ENCODE measurements around the gene RPS6KA2. TPM values are rescaled to one million over a fixed set of nuclear protein-coding genes. Genes with fewer than 3 reads are reported as not detected.

RPS6KA2 gene
- total and polyA plus RNA-seq, 2 donors (not counting 1 experiment from before 2014, with no cell fraction given): 2.2 to 16.0 TPM

- H3K9me3 Mint-ChIP-seq (ENCODE audit: insufficient read depth): peaks cover 9% of the 10 kb centered on the region
- intact Hi-C loops (cut with micrococcal nuclease): no loop called here
- CTCF ChIA-PET: no interaction called here
These were observed 46.0 kb downstream of the RPS6KA2 start for GRCh38 chr6:166581091-166581511.

More at GRCh38 chr6:166581091-166581511, 46.0 kb downstream of the RPS6KA2 start:
- H3K27me3 ChIP-seq (replicated peaks in 1 of 4; ENCODE audit: control extremely low read depth in 1 of 4, control insufficient read depth in 3 of 4, insufficient read depth in 4 of 4, low read length in 3 of 4): no peaks in the 10 kb centered on the region
- H4K20me1 ChIP-seq (ENCODE audit: control insufficient read depth, insufficient read depth, low read length, poor library complexity, severe bottlenecking): no peaks in the 10 kb centered on the region
- DNase-seq (no peak), ATAC-seq (ENCODE audit: low read depth) (no peak)
- Mint-ChIP-seq H3K27ac (no peak overlapping the region), H3K4me3 (no peak overlapping the region), H3K4me1 (no peaks in the 10 kb centered on the region), H3K27me3 (no peaks in the 10 kb centered on the region)
- 100% methylated on average over 9 of the region's 11 CpGs for WGBS (ENCODE audit: insufficient coverage)
- no peaks in the 10 kb centered on the region for H3K4me1 ChIP-seq (ENCODE audit: control insufficient read depth in 2 of 2, insufficient read depth in 2 of 2, low read length in 2 of 2)
- no peak overlapping the region for H3K9ac ChIP-seq (ENCODE audit: low read length)
- no peak for TF ChIP-seq CTCF (IDR thresholded peaks at IDR 0.05)
- TF ChIP-seq EZH2 (IDR thresholded peaks at IDR 0.05; ENCODE audit: borderline replicate concordance, insufficient read depth, low read depth, low read length, poor library complexity, severe bottlenecking): no peak
- no peak overlapping the region for H3K27ac ChIP-seq (ENCODE audit: low read length in 2 of 2)
- POLR2A ChIA-PET: no interaction called here
- H3K9me3 ChIP-seq (ENCODE audit: control extremely low read depth in 1 of 3, control insufficient read depth in 2 of 3, insufficient read depth in 1 of 3, low read length in 2 of 3): peaks cover 0 to 10% (median 3%) of the 10 kb centered on the region in 3 donors
- H3K36me3 ChIP-seq (replicated peaks in 1 of 2; ENCODE audit: control extremely low read depth in 1 of 2, control insufficient read depth in 1 of 2, extremely low read depth in 1 of 2, insufficient read depth in 2 of 2, low read length in 1 of 2): no peaks in the 10 kb centered on the region
- no peak overlapping the region for H3K4me3 ChIP-seq (ENCODE audit: control extremely low read depth in 1 of 5, extremely low read depth in 1 of 5, insufficient read depth in 1 of 5, low read depth in 2 of 5, low read length in 4 of 5)
- H2AFZ ChIP-seq (ENCODE audit: insufficient read depth, low read depth, low read length, poor library complexity, severe bottlenecking): no peak overlapping the region
- H3K79me2 ChIP-seq (ENCODE audit: control insufficient read depth, insufficient read depth, low read length): peaks cover 5% of the 10 kb centered on the region
- H3K4me2 ChIP-seq (replicated peaks; ENCODE audit: low read depth, low read length, poor library complexity, severe bottlenecking): no peak overlapping the region

Measured in B cell (primary cell).